ENCODE results near the gene VPS13D.

DNA sequence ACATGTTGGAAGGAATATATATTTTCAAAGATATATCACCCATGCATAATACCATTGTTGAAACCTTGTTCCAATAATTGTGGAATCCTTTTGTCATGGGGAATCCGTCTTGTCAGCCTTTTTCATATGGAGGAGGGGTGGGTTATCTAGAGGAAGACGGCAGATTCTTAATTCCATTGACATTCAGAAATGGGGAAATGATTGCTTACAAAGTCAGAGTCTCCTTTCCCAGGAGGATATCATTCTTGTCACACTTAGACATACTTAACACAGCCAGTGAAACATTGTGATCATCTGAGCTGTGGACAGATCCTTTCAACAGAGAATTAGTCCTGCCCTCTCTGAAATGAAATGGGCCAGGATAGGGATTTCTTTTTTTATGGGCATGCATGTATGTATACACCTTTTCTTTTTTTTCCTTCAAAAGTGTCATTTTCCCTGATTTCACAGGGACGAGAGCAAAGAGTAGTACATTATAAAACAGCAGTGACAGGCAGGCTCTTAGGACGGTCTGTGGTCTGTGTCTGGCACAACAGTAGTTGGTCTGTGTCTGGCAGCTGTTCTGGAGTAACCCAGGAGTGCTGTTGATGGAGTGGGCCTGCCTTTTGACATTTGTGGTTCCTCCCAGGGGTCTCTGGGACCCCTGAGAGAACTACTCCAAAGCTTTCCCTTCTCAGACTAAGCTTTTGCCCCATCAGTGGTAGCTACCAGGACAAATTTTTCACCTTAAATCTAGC is 50.1 kb downstream of the VPS13D start:
- no peak for TF ChIP-seq POLR2A (IDR thresholded peaks at IDR 0.05)
- TF ChIP-seq, protein P1, sequence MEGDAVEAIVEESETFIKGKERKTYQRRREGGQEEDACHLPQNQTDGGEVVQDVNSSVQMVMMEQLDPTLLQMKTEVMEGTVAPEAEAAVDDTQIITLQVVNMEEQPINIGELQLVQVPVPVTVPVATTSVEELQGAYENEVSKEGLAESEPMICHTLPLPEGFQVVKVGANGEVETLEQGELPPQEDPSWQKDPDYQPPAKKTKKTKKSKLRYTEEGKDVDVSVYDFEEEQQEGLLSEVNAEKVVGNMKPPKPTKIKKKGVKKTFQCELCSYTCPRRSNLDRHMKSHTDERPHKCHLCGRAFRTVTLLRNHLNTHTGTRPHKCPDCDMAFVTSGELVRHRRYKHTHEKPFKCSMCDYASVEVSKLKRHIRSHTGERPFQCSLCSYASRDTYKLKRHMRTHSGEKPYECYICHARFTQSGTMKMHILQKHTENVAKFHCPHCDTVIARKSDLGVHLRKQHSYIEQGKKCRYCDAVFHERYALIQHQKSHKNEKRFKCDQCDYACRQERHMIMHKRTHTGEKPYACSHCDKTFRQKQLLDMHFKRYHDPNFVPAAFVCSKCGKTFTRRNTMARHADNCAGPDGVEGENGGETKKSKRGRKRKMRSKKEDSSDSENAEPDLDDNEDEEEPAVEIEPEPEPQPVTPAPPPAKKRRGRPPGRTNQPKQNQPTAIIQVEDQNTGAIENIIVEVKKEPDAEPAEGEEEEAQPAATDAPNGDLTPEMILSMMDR (IDR thresholded peaks at IDR 0.05): no peak

Data from Peyer's patch (tissue), 4 donors.